ENCODE data around the gene TGFB3.

TGFB3 gene

DNA sequence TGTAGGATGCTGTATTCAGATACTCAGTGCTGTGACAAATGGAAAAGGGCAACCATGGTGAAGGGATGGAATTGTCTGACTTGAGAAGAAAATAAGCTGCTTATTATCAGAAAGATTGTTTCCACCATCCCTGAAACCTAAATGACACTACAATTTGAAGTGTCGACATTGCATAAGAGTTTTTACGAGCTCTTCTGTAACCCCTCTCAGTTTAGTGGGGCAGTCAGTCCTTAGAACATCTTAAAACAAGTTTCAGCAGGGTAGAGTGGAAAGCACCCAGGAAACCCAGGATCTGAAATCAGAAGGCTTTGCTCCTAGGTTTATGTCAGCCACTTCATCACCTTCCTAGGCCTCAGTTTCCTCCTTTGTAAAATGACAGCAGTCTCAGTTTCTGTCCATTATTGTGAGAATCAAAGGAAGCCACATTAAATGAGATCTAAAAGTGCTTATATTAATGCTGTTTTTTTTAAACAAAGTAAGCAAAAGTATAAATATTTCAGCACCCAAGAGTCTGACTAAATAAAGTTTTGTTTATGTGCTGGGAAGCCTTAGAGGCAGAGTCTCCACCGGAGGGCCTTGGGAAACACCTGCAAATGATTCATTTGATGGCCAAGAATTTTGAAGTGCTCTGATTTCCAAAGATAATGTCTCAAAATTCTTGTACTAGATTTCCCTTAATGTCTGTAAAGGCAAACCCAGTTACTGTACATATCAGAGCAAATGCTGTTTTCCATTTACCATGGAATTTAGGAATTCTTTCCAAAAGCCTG is 5.6 kb upstream of the TGFB3 start:
- no peak for DNase-seq (ENCODE audit: low read depth)

DNA sequence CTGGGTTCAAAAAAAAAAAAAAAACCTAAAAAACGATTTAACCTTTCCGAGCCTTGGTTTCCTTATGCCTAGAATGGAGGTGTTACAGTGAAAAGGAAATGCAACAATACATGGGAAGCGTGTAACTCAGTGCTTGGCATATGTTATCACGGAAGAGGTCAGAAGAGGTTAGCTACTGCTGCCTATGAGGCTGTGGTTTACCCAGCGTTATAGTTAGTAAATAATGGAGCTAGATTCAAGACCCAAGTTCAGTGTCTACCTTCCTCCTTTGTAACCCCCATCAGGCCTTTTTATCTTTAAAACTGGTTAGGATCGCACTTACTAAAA is 4.6 kb upstream of the TGFB3 start:
- no peak for DNase-seq (ENCODE audit: low read depth)

DNA sequence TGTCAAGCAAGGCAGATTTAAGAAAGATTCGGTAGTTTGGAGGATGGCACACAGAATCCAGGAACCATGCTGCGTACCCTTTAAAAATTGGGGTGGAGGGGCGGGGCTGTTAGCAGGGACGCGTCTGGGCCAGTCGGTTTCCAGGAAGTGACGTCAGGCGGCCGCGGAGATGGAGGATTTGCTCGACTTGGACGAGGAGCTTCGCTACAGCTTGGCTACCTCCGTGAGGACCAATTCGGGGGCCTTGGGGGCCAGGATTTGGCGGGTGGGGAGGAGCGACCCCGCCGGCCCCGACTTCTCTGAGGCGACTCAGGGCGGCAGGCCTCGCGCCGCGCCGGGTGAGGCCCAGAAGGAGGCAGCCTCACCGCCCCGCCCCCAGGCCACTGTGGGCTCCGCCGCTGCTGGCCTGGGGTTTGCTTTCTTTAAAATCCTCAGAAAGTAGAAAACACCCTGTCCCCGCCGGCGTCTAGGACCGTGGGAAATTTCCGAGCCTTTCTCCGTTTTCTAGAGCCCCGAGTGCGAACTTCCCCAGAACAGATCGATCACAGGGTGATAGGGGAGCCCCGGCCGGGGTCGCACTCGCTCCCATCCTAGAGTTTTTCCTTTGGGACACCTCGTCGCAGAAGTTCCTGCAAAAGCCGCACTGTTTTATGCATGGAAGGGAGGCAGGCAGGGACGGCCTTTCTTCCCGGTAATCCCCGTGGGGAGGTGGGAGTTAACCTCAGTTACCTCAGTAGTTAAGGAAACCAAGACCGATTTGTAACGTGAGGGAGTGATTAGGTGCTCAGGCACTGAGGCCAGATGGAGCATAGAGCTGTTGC is 4.0 kb upstream of the TGFB3 start, which contains the start of gene IFT43:
Gene IFT43 (plus strand): TSS at position 146 of the 821 bp plus-strand sequence. CDS start 24 bp downstream, at position 170.
- DNase-seq (ENCODE audit: low read depth) = peak; percentile 69

DNA sequence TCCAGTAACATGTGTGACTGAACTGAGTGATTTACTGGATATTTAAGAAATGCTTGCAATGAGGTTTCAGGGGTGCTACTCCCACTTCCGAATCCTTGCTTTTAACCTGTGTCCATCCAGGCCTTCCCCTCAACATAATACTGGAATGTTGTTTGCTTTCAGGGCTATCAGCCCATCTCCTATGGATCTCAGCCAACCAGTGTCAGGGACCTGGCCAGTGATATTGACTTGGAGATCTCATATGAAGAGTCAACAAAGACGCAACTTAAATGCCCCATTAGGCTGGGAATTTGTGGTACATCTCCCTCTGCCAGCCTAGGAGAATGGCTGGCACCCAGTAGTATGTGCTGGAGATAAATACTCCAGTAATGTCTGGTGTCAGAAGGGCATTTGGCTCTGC is 2.9 kb upstream of the TGFB3 start:
- no peak for DNase-seq (ENCODE audit: low read depth)

DNA sequence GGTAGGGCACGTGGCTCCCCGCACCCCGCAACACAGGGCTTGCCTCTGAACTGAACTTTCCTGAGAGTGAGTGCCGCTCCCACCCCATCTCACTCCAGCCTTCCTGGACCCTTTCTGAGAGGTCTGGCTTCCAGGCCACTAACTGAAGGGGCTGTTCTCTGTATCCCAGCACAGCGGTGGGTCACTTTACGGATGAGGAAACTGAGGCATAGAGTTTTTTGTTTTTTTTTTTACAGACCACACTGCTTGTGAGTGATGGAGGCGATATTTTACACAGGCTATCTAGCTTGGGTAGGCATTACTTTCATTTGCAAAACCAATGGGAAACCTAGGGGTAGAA is 1.2 kb upstream of the TGFB3 start:
- no peak for DNase-seq (ENCODE audit: low read depth)

DNA sequence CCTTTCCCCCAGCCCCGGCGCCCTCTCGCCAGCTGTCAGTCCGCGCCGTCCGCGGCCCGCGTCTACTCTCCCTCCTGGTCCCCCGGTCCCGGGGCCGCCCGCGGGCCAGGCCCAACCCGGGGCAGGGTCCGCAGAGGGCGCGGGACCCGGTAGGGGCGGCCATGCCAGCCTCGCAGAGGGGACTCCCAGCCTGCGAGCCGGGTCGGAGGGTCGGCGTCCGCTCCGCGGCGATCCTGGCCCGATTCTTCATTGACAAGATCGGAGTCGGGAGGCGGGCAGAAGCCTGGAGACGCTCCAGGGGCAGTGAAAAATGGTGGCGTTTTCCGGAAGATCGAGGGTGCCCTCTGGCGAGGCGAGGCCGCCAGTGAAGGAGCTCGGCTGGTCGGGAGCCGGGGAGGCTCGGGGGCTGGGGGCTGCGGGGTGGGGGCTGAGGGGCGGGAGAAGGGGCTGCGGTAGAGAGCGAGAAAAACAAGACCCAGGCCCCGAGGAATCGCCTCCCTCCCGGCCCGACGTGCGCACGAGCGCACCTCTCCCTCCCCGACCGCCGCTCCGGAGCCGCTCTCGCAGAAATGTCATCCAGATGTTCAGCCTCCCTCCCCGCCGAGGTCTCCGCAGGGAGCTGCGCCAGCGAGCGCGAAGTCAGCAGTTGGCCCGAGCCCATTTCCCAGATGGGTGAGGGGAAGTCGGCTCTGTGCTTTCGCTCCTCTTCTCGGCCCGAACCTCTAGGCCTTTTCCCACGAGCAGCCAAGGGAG is 647 bp upstream of the TGFB3 start:
- peak; percentile 78 for DNase-seq (ENCODE audit: low read depth)

DNA sequence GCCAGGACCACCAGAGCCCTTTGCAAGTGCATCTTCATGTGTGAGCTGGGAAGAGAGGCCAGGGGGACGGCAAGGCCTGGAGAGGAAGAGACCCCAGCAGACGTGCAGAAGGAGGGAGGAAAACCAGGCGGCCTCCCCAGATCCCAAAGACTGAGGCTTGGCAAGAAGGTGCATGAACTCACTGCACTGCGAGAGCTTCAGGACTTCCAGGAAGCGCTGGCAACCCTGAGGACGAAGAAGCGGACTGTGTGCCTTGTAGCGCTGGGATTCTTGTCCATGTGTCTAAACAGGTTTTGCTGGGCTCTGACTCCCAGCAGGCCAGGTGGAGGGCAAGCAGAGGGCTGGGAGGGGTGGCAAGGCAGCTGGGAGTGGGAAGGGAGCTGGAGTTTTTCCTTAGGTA is 939 bp downstream of the TGFB3 start:
- no peak for DNase-seq (ENCODE audit: low read depth)

DNA sequence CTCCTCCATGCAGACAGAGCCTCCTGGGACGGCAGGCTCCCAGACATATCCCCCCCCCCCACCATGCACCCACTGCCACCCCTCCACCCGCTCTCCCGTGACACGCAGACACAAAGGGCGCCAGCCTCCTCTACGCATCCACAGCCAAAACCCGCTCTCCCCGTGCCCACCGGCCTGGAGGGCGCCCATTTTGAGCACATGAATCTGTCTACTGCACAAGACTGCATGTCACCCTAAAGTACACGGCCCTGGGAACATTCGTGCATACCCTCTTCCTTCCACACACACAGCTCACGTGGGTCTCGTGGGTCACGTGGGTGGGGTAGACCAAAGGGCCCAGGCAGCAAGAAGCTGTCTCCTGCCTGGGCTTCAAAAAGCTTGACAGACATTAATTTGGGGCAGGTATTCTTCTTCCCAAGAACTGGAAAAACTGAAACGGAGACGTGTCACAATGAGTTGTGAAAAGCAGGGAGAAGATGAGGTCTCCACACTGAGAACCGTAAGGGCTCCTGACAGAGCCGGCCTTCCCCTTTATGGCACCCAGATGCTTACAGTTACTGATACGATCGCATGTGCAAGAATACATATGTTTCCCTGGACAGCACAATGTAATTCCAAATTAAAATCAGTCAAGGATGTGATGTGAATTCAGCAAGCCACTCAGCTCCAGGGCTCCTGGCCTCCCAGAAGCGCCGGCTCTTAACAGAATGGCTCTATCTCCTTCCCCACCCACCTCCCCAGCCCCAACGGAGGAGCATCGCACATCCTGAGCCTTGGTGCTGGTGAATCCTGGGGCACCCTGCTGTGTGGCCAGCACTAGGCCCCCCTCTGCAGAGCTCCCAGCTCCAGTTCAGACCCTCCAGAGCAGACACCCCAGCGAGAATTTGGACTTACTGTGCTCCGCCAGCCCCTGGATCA is 1.9 kb downstream of the TGFB3 start:
- DNase-seq (ENCODE audit: low read depth) = no peak

DNA sequence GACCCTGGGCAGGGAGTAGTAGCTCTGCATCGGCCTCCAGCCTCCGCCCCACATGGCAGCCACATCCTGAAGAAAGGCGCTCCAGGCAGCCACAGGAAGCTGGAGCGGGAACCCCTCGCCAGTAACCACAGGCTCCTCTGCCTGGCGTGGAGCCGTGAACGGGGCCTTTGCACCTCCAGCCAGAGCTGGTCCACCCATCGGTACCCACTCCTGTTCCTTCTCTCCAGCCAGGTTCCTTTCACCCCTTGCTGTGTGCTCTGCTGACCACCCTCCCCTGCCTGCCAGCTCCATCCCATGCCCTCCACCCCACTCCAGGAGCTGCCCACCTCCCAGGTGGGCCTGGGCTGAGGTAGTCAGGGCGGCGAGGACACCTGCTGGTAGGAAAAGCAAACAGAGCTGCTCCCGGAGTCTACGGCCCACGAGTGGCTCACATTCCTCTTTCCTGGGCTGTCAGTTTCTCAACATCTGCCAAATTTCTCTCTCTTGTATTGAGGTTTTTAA is 2.7 kb downstream of the TGFB3 start:
- DNase-seq (ENCODE audit: low read depth) = peak; percentile 29

DNA sequence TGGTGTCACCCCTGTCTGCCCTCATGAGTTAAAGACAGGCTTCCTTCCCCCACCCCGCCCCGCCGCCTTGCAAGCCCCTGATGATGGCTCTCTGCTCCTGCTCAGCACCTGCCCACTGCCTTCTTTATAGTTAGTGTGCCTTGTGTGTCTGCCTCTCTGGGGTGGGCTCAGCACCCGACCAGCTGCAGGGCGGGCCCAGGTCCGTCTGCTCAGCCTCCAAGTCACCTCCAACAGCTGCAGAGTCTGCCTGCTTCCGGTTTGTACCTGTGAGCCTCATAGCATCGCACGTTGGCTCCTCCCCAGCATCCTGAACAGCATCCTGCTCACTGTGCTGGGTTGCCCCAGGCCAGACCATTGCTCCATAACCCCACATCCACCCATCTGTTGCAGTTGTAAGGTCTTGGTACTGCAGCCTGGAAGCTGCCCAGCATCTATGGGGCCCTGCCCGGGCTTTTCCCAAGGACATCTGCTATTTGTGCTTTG is 3.5 kb downstream of the TGFB3 start:
- peak; percentile 30 for DNase-seq (ENCODE audit: low read depth)

DNA sequence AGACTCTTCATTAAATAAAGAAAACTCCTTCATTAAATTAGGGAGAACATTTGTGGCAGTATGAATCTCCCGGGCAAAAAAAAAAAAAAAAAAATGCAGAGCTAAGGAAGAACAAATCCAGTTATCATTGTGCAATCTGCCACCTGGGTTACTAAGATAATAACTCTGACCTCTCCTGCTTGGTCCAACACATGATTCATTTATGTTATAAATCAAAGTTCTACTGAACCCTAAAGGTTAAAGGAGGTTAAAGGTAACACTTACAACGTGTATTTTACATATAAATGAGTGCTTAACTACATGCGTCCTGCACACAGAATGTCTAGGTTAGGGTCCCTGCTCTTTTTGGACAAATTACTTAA is 4.2 kb downstream of the TGFB3 start:
- DNase-seq (ENCODE audit: low read depth) = no peak

DNA sequence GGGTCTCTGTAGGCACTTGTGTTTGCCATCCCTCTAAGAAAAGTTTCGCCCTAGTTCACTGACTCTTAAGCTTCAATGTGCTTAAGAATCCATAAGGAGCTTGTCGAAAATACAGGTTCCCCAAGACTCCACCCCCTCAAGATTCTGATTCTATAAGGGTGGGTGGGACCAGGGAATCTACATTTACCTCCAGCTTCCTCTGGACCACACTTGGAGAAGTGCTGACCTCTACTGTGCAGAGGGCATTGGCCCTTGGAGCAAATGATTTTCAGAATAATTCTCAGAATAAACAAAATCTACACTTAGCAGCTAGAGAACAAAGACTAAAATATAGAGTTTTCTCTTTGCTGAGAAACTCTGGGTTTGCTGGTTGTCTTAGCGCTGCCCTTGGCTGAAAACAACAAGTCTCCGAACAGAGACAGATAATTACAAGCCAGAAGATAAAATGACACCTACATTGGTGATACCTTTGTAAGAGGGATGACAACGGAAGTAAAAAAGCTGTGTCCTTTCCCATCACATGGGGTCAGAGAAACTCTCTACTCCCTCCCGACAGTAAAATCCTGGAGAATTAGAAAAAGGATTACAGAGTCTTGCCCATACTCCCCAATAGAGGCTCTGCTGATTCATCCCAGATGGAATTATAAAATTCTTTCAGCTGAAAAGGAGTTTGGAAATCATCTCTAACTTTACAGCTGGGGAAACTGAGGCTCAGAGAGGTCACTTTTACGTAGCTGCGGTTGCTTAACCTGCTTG is 4.8 kb downstream of the TGFB3 start:
- DNase-seq (ENCODE audit: low read depth) = no peak

DNA sequence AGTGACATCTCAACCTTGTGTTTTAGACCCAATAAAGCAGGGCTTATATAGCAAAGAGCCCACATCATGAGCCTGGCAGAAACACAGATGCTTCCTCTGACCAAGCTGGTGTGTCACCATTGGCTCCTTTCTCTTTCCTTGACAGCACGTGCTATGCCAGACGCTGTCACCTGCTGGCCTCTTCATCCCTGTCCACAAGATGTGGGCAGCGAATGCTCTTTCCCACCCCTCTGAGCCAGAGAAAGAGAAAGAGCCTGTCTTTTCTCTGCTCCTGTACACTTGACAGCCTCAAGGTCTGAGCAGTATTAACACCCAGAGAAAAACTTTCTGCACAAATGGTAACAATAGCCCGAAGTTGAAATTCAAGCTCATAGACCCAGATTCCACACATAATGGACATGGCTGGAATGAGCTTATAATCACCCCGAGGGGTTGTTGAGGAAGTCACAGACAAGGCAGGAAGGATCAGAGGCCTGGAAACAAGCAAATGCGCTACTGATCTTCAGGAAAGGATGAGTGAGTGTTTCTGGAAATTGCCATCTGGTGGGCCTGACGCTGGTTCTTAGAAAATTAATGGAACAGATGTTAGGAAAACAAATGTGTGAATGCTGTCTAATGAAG is 8.9 kb downstream of the TGFB3 start:
- DNase-seq (ENCODE audit: low read depth) = no peak

DNA sequence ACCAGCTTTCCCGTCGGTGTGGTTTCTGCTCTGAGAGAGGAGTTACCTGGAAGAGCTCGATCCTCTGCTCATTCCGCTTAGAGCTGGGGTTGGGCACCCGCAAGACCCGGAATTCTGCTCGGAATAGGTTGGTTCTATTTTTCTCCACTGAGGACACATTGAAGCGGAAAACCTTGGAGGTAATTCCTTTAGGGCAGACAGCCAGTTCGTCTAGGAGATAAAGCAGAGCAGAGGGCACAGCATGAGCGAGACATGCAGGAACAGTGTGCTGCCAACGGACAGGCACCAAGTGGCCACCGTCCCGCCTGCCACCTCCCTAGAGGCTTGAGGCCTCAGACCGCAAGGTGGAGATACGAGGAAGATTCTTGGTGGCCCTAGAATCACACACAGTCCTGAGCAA is 10.3 kb downstream of the TGFB3 start:
- no peak for DNase-seq (ENCODE audit: low read depth)

DNA sequence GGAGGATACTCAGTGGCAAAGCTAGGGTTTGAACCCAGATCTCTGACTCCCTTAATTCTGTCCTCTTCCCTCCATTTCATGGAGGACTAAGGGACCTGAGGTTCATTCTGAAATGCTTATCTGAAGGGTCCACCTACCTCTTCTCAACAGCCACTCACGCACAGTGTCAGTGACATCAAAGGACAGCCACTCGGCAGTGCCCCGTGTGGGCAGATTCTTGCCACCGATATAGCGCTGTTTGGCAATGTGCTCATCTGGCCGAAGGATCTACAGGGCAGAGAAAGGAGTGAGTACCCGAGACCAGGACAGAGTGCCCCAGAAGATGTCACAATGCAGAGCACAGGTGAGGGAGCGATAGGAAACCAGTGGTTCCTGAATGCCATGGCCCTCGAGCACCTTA is 10.8 kb downstream of the TGFB3 start:
- DNase-seq (ENCODE audit: low read depth) = no peak

DNA sequence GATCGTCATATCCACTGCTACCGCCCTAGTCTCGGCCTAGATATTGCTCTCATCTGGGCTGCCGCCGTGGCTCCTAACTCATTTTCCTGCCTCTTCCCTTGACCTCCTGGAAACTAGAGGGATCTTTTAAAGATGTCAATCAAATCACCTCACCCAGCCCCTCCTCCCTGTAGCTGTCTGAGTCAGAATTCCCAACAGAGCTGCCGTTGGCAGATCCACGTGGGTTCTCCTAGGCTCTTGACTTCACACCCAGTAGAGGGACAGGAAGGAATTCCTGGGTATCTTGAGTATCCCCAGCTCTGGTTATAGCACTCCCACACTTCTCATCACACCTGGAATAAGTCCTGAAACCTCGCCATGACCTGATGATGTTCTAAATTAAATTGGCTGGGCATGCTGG is 11.9 kb downstream of the TGFB3 start:
- DNase-seq (ENCODE audit: low read depth) = no peak

DNA sequence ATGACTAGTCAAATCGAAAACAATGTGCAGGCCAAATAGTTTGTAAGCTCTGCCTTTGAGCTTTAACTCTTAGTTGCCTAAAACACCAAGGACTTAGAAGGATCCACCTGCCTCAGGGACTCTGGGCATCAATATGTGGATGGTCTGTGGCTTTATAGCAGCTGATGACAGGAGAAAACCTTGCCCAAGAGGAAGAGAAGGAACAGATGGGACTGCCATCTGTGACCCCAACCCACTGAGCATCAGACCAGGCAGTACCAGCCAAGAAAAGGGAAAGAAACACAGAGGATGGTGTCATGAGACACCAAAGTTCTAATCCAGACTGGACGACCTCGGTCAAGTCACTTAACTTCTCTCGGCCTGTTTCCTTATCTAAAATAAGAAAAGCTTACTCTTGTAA is 12.7 kb downstream of the TGFB3 start:
- no peak for DNase-seq (ENCODE audit: low read depth)

DNA sequence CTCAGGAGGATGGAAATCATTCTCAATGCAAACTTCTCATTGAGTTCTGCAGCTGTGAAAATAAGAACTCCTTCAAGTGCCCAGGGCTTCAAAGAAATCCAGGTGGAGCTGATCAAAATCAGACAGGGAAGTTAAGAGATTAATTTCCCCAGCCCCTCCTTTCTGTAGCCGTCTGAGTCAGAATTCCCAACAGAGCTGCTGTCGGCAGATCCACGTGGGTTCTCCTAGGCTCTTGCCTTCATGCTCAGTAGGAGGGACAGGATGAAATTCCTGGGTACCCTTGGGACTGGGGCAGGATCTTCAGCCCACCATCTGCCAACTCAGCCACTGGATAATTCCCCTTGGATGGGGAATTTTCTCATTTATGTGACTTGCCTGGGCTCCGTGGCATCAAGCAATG is 13.3 kb downstream of the TGFB3 start:
- DNase-seq (ENCODE audit: low read depth) = peak; percentile 51

DNA sequence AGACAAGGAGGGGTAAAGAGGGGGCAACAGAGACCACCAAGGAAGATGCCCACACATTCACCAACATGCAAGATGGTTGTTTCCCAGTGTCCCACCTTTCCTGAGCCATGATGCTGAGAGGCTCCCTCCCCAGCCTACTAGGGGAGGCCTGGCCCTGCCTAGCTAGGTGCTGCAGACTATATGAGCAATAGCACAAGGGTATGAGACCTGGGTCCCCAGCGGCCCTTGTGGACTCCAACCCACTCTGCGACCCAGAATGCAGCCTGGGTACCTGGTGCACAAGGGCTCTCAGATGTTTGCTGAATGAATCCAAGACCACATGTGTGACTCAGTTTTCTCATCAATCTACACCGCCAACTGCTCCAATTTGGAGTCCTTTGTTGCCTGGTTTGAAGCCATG is 13.9 kb downstream of the TGFB3 start:
- no peak for DNase-seq (ENCODE audit: low read depth)

DNA sequence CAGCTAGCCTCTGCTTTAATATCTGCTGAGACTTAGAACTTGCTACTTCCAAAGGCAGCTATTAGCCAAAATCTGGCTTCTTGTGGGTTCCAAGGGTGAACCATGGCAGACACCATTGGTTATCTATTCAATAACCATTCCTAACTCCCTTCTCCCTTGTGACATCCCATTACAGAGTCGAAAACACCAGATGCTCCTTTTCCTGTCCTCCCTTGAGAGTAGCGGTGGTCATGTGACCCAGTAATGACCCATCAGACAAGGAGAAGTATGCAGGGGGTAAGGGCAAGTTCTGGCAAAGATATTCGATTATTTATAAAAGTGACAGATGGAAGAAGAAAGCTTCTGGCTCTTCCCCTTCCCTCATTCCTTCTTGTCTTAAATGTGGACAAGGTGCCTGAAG is 20.1 kb downstream of the TGFB3 start:
- no peak for DNase-seq (ENCODE audit: low read depth)
